H1 (cell line): ENCODE data around the gene ATF3.

Experiments used
- ASH2L ChIP-seq: fragments of 200-600, 300-600 bp; sonication (generic); IDR thresholded peaks from one replicate; pipeline ENCODE4 v1.7.1; 2017; ENCODE audit warnings: low read length
- POLR2A ChIP-seq, 2 experiments: IDR thresholded peaks; 1 replicate in 1 of 2; 2 replicates in 1 of 2; pipeline ENCODE4 v1.6.1; 2011; ENCODE audit warnings: low read depth in 2 of 2, low read length in 2 of 2, mild to moderate bottlenecking in 2 of 2; ENCODE audit errors: control extremely low read depth in 1 of 2
- TF ChIP-seq, protein P1 (sequence below), 3 experiments: IDR thresholded peaks; 1 replicate in 2 of 3; 2 replicates in 1 of 3; pipeline versions ENCODE4 v1.5.1 to v1.6.1; 2011; ENCODE audit warnings: low read length in 3 of 3, mild to moderate bottlenecking in 3 of 3, inconsistent platforms in 2 of 3, low read depth in 1 of 3, moderate library complexity in 1 of 3; ENCODE audit not compliant: insufficient read depth in 1 of 3; ENCODE audit errors: control extremely low read depth in 1 of 3

DNA sequence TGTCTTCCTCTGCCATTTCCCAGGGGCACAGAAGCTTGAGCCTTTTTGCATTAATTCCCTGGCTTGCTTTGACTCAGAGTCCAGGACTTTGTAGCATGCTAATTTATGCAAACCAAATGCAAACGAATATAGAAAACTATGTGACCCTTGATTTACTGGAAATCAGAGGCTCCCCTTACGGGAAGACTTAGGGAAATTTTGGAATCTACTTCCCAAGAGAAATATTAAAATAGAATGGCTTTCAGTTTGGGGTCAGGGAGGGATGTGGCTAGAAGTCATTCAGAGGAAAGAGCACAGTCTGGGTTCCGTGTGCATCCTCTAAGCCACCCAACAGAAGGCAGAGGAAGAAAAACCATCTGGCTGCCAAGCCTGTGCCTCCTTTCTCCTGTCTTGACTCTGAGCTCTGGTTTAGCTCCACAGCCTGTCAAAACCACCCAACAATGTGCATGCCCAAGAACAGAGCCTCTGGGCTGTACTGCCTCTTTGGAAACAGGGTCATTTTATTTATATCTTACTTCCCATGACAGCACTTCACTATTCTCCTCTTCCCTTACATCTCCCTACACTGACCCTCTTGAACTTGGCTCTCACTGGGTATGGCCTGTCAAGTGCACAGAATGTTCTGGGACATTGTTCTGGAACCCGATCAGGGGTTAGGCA, 30.1 kb downstream of the ATF3 start:
- TF ChIP-seq, protein P1, sequence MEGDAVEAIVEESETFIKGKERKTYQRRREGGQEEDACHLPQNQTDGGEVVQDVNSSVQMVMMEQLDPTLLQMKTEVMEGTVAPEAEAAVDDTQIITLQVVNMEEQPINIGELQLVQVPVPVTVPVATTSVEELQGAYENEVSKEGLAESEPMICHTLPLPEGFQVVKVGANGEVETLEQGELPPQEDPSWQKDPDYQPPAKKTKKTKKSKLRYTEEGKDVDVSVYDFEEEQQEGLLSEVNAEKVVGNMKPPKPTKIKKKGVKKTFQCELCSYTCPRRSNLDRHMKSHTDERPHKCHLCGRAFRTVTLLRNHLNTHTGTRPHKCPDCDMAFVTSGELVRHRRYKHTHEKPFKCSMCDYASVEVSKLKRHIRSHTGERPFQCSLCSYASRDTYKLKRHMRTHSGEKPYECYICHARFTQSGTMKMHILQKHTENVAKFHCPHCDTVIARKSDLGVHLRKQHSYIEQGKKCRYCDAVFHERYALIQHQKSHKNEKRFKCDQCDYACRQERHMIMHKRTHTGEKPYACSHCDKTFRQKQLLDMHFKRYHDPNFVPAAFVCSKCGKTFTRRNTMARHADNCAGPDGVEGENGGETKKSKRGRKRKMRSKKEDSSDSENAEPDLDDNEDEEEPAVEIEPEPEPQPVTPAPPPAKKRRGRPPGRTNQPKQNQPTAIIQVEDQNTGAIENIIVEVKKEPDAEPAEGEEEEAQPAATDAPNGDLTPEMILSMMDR (IDR thresholded peaks at IDR 0.05; ENCODE audit: control extremely low read depth in 1 of 3, insufficient read depth in 1 of 3, low read depth in 1 of 3, low read length in 3 of 3), result no peak
- TF ChIP-seq POLR2A (IDR thresholded peaks at IDR 0.05; ENCODE audit: control extremely low read depth in 1 of 2, low read depth in 2 of 2, low read length in 2 of 2) (no peak), ASH2L (no peak)
